Neural progenitor cell (in vitro differentiated cells): ENCODE measurements around the gene C2CD3. TPM values are rescaled to one million over a fixed set of nuclear protein-coding genes. Genes with fewer than 3 reads are reported as not detected.

Source experiments
- DNase-seq: peaks from one replicate; pipeline ENCODE4 v3.0.0-alpha.2; 2016; ENCODE audit warnings: low spot score
- H2AFZ ChIP-seq: fragments of 200-600 bp; sonication (generic); replicated peaks from 2 replicates; pipeline ENCODE4 v1.6.1; 2016; ENCODE audit warnings: antibody characterized with exemption
- H3F3A ChIP-seq: fragments of 200-600 bp; sonication (generic); 2 replicates; pipeline ENCODE4 v1.6.1; 2016; ENCODE audit warnings: antibody characterized with exemption, low read depth
- H3K27ac ChIP-seq: fragments of 200-600 bp; sonication (generic); 2 replicates; pipeline ENCODE4 v1.5.1; 2016; ENCODE audit warnings: mild to moderate bottlenecking
- H3K27me3 ChIP-seq: fragments of 200-600 bp; sonication (generic); 2 replicates; pipeline ENCODE4 v1.6.1; 2016; ENCODE audit warnings: mild to moderate bottlenecking, moderate library complexity
- H3K36me3 ChIP-seq: fragments of 200-600 bp; sonication (generic); 2 replicates; pipeline ENCODE4 v1.5.1; 2016
- H3K4me1 ChIP-seq: fragments of 200-600 bp; sonication (generic); 2 replicates; pipeline ENCODE4 v1.6.1; 2016; ENCODE audit warnings: mixed run types
- H3K4me2 ChIP-seq: fragments of 200-600 bp; sonication (generic); 2 replicates; pipeline ENCODE4 v1.6.1; 2016
- H3K4me3 ChIP-seq: fragments of 200-600 bp; sonication (generic); 2 replicates; pipeline ENCODE4 v1.5.1; 2016
- H3K79me2 ChIP-seq: fragments of 200-600 bp; sonication (generic); 2 replicates; pipeline ENCODE4 v1.6.1; 2016; ENCODE audit warnings: low read depth
- H3K9ac ChIP-seq: fragments of 200-600 bp; sonication (generic); 2 replicates; pipeline ENCODE4 v1.6.1; 2016
- H3K9me3 ChIP-seq: fragments of 200-600 bp; sonication (generic); 2 replicates; pipeline ENCODE4 v1.5.1; 2016; ENCODE audit warnings: low read depth
- H4K20me1 ChIP-seq: fragments of 200-600 bp; sonication (generic); 2 replicates; pipeline ENCODE4 v1.6.1; 2016; ENCODE audit warnings: low read depth
- H3K27ac Mint-ChIP-seq: 3 replicates; pipeline ENCODE4 v1.8.0; 2021; ENCODE audit warnings: mixed read lengths
- H3K27me3 Mint-ChIP-seq: 2 replicates; pipeline ENCODE4 v1.8.0; 2022; ENCODE audit warnings: low read depth, mild to moderate bottlenecking, inconsistent platforms, moderate library complexity, mixed read lengths; ENCODE audit not compliant: insufficient read depth
- H3K36me3 Mint-ChIP-seq: 3 replicates; pipeline ENCODE4 v1.8.0; 2021; ENCODE audit warnings: mixed read lengths
- H3K4me1 Mint-ChIP-seq: 3 replicates; pipeline ENCODE4 v1.8.0; 2021; ENCODE audit warnings: mixed read lengths
- H3K4me3 Mint-ChIP-seq: 3 replicates; pipeline ENCODE4 v1.8.0; 2021; ENCODE audit warnings: mild to moderate bottlenecking, moderate library complexity, mixed read lengths
- H3K9me3 Mint-ChIP-seq: 3 replicates; pipeline ENCODE4 v1.8.0; 2020; ENCODE audit warnings: mixed read lengths
- EZH2 ChIP-seq: fragments of 200-600 bp; sonication (generic); IDR thresholded peaks from 2 replicates; pipeline ENCODE4 v1.6.1; 2017; ENCODE audit warnings: antibody characterized with exemption, mild to moderate bottlenecking, moderate library complexity
- EZH2phosphoT487 ChIP-seq: fragments of 200-600 bp; sonication (generic); IDR thresholded peaks from 2 replicates; pipeline ENCODE4 v1.6.1; 2017; ENCODE audit warnings: antibody characterized with exemption
- total RNA-seq: library from RNA; depleted of rRNA; stranded (reverse); fragments of >200 nt; gene quantifications from 2 replicates; pipeline ENCODE4 v1.2.3, GENCODE V29; 2015; ENCODE audit warnings: low replicate concordance
- TF ChIP-seq, protein P1 (sequence below): fragments of 200-600 bp; sonication (generic); IDR thresholded peaks from 2 replicates; pipeline ENCODE4 v1.5.1; 2017; ENCODE audit warnings: antibody characterized with exemption, mild to moderate bottlenecking

Gene C2CD3
- total RNA-seq, 1 donor from 2014 or later: 19.6 TPM

DNA sequence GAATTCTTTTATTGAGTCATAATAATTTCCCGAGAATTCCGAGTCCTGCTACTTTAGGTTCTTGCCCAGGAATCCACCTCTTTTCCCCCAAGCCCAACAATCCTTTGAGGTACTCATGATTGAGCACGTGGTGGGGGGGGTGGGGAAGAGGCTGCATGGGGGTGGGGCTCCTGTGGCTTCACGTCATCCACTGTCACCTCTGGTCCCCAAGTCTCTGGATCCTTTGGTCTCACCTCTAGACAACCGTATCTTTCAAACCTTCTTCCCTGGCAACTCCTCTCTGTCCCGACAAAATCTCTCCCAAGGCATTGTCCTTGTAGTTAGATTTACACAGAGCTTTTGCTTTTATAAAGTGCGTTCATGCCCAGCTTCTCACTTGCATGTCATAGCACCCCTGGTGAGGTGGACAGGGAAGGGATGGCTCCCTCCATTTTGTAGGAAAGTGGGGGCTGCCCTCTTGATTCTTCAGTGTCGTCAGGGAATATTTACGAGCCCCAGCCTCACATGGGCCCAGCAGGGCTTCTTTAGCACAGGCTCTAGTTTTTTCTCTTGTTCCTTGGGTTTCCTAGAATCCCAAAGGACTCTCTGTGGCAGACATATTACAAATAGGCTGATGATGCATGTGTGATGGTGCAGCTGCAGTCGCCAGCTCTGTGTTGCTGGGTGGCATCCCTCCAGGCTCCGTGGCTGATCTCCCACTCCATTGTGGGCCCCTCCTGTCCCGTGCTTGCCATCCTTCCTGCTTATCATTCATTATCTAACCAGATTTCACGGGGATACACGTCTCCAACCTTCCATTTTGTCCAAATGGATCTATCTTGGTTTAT, 170.3 kb downstream of the C2CD3 start:
- Histone ChIP-seq H3K9me3 (no peaks in the 10 kb centered on the region), H3K36me3 (no peaks in the 10 kb centered on the region), H3K9ac (no peak overlapping the region), H3K79me2 (no peaks in the 10 kb centered on the region), H2AFZ (no peak overlapping the region), H3K4me3 (no peak overlapping the region), H3K4me1 (no peaks in the 10 kb centered on the region), H3K27me3 (no peaks in the 10 kb centered on the region), H3K27ac (no peak overlapping the region), H4K20me1 (no peaks in the 10 kb centered on the region), H3F3A (no peaks in the 10 kb centered on the region), H3K4me2 (no peak overlapping the region)
- no peak for TF ChIP-seq EZH2phosphoT487
- H3K36me3 Mint-ChIP-seq: peaks cover 7% of the 10 kb centered on the region
- H3K27me3 Mint-ChIP-seq: peaks cover 2% of the 10 kb centered on the region
- H3K9me3 Mint-ChIP-seq: no peaks in the 10 kb centered on the region
- H3K27ac Mint-ChIP-seq: no peak overlapping the region
- H3K4me1 Mint-ChIP-seq: no peaks in the 10 kb centered on the region
- no peak overlapping the region for H3K4me3 Mint-ChIP-seq
- no peak for DNase-seq

DNA sequence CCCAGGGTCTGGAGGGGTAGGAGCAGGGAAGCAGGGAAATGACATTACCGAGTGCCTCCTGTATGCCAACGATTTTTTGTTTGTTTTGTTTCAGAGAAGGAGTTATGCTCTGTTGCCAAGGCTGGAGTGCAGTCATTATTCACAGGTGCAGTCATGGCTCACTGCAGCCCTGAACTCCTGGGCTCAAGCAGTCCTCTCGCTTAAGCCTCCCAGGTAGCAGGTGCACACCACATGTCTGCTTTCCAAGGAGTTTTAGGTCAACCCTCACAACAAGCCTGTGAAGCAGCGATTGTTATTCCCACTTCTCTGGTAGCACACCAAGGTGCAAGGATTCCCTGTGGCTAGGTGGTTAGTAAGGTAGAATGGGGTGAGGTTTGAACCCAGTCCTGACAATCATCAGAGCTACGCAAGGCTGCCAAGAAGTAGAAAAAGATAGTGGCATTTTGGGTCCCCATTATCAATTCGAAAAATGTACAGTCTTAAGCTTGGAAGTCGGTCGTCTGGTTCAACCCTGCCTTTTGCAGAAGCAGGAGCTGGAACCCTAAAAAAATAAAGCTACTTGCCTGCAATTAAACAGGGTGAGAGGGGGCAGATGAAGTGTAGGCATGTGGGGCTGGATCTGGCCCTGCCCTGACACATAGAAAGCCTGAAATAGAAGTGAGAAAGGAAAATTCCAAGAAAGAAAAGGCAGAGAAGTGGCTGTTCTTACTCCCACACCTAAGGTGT, 171.1 kb downstream of the C2CD3 start:
- Mint-ChIP-seq H3K4me1 (no peaks in the 10 kb centered on the region), H3K4me3 (no peak overlapping the region), H3K27me3 (peaks cover 2% of the 10 kb centered on the region), H3K36me3 (peaks cover 7% of the 10 kb centered on the region), H3K27ac (no peak overlapping the region), H3K9me3 (no peaks in the 10 kb centered on the region)
- Histone ChIP-seq H3K9ac (no peak overlapping the region), H3K36me3 (no peaks in the 10 kb centered on the region), H3F3A (no peaks in the 10 kb centered on the region), H3K9me3 (no peaks in the 10 kb centered on the region), H3K27ac (no peak overlapping the region), H3K27me3 (no peaks in the 10 kb centered on the region), H3K4me1 (no peaks in the 10 kb centered on the region), H3K4me3 (no peak overlapping the region), H2AFZ (no peak overlapping the region), H3K79me2 (no peaks in the 10 kb centered on the region), H4K20me1 (no peaks in the 10 kb centered on the region), H3K4me2 (no peak overlapping the region)
- DNase-seq: no peak
- TF ChIP-seq EZH2 (no peak), EZH2phosphoT487 (no peak)
- TF ChIP-seq, protein P1, sequence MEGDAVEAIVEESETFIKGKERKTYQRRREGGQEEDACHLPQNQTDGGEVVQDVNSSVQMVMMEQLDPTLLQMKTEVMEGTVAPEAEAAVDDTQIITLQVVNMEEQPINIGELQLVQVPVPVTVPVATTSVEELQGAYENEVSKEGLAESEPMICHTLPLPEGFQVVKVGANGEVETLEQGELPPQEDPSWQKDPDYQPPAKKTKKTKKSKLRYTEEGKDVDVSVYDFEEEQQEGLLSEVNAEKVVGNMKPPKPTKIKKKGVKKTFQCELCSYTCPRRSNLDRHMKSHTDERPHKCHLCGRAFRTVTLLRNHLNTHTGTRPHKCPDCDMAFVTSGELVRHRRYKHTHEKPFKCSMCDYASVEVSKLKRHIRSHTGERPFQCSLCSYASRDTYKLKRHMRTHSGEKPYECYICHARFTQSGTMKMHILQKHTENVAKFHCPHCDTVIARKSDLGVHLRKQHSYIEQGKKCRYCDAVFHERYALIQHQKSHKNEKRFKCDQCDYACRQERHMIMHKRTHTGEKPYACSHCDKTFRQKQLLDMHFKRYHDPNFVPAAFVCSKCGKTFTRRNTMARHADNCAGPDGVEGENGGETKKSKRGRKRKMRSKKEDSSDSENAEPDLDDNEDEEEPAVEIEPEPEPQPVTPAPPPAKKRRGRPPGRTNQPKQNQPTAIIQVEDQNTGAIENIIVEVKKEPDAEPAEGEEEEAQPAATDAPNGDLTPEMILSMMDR: no peak

DNA sequence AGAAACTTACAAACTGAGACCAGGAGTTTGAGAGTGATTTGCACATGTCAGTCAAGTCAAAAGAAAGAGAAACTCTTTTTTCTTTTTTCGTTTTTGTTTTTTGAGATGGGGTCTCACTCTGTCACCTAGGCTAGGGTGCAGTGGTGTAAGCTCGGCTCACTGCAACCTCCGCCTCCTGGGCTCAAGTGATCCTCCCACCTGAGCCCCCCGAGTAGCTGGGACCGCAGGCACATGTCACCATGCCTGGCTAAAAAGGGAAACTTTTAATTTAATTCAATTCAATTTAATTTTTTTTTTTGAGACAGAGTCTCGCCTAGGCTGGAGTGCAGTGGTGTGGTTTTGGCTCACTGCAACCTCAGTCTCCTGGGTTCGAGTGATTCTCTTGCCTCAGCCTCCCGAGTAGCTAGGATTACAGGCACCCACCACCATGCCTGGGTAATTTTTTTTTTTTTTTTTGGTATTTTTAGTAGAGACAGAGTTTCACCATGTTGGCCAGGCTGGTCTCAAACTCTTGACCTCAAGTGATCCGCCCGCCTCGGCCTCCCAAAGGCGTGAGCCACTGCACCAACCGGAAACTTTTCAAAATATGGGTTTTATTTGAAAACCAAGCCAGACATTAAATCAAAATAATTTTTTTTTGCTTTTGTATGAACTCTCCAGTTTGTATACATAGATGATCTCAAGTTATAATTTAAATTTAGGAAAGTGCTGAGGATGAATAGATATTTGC, 171.8 kb downstream of the C2CD3 start:
- H3K4me2 ChIP-seq: no peak overlapping the region
- H3F3A ChIP-seq: no peaks in the 10 kb centered on the region
- no peaks in the 10 kb centered on the region for H3K27me3 ChIP-seq
- no peaks in the 10 kb centered on the region for H3K4me1 Mint-ChIP-seq
- H3K36me3 Mint-ChIP-seq: peaks cover 7% of the 10 kb centered on the region
- H3K27ac Mint-ChIP-seq: no peak overlapping the region
- no peaks in the 10 kb centered on the region for H4K20me1 ChIP-seq
- H3K4me1 ChIP-seq: no peaks in the 10 kb centered on the region
- H3K27ac ChIP-seq: no peak overlapping the region
- TF ChIP-seq, protein P1: no peak
- TF ChIP-seq EZH2phosphoT487: no peak
- TF ChIP-seq EZH2: no peak
- no peak overlapping the region for H3K9ac ChIP-seq
- peaks cover 2% of the 10 kb centered on the region for H3K27me3 Mint-ChIP-seq
- no peaks in the 10 kb centered on the region for H3K79me2 ChIP-seq
- DNase-seq: no peak
- H3K36me3 ChIP-seq: no peaks in the 10 kb centered on the region
- no peaks in the 10 kb centered on the region for H3K9me3 ChIP-seq
- H3K4me3 ChIP-seq: no peak overlapping the region
- H2AFZ ChIP-seq: no peak overlapping the region
- H3K9me3 Mint-ChIP-seq: no peaks in the 10 kb centered on the region
- no peak overlapping the region for H3K4me3 Mint-ChIP-seq
